A204.1 (cell line): Measurements from ENCODE around the gene KCNJ18.
"Not testable (repeated sequence)": the region's sequence is repeated elsewhere in the genome, so short reads cannot be mapped to it uniquely, and the experiment has no call there.

ENCODE experiments used
- FAIRE-seq: peaks from 2 replicates; lab custom pipeline; 2012; peaks lifted over from hg19 to GRCh38; lab: Jason Lieb, UNC

Gene KCNJ18

DNA sequence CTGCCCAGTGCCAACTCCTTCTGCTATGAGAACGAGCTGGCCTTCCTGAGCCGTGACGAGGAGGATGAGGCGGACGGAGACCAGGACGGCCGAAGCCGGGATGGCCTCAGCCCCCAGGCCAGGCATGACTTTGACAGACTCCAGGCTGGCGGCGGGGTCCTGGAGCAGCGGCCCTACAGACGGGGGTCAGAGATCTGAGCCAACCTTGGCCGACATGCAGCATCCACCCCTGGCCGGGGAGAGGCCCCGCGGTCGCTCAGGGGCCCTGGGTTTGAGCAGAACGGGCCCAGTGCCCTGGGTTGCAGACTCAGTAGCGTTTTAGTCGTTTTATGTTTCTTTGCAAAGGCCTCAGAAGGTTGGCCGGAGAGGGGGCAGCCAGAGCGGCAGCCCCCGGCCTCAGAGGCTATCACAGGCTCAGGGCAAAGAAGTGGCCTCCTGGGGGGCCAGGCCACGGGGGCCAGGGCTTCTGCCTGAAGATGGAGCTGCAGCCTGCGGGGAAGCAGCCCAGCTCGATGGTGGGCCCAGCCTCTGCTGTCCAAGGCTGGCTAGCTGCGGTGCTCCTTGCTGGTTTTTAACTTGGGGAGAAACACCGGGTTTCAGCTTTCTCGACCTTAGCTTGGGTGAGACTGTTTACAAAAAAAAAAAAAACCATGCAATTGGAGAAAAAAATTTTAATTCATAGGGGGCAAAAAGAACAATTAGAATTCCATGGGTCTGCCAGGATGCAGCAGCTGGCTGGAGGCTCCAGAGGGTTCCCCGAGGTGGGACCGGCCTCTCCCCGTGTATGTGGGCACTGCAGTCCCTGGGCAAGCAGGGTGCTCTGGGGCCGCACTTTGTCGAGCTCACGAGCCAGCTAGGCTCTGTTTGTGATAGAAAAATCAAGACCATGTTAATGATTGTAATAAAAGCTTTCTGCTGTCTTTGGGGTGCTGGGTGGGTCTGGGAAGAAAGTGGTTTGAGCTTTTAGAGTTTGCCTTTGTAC, 11.9 kb downstream of the KCNJ18 start:
- not testable (repeated sequence) for FAIRE-seq

DNA sequence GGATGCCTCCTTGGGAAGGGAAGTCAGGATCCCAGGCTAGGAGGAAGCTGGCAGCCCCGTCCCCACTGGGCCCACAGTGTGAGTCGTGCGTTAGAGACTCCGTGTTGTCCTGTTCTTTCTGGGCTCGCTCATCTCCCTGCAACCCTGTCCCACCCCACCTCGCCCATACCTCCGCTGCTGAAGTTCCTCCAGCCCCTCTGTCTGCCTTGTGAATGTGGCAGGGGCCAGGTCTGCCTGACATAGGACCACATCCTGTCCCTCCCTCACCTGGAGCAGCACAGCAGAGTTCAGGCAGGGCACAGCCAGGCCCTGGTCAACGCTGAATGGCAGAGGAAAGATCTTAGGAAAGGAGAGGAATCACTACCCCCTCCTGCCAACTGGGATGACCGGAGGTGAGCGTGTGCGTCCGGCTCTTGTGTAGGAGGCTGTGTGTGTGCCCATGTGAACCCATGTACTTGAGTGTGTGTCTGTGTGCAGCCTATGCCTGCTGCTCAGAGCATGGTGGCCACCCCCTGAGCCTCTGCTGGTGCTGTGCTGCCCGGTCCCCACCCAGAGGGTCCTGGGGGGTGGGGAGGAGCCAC, 12.8 kb downstream of the KCNJ18 start:
- FAIRE-seq: no peak

DNA sequence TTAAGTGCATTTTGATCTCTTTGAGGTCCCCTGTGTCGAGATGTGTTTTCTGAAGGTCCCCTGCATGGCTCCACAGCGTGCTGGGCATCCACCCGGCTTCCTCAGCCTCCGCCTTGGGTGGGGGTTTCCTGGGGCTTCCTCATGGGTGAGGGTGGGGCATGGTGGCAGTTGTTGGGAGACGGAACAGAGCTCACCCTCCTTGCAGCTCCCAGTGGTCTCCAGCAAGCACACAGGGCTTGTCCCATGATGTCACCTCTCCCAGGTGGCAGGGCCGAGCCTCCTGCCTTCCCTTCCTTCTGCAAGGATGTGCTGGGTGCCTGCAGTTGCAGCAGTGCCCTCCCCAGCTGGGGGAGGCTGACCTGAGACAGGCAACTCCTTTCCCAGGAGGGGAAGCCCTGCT, 13.4 kb downstream of the KCNJ18 start:
- not testable (repeated sequence) for FAIRE-seq

DNA sequence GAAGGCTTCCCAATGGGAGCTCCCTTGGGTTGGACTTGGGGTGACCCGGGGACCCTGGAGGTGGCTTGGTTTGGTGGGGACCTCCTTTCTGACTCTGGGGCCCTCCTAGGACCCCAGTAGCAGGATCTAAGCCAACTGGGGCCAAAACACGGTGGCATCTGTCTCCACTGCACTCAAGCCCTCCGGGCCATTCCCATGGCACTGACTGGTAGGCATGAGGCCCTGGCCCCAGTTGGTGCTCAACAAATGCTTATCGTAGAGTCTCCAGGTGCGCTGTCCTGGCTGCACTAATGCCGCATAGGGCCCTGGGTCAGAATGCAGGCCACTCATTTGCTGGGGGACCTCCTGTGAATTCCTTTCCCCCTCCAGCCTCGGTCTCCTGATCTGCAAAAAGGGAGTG, 14.2 kb downstream of the KCNJ18 start:
- not testable (repeated sequence) for FAIRE-seq

DNA sequence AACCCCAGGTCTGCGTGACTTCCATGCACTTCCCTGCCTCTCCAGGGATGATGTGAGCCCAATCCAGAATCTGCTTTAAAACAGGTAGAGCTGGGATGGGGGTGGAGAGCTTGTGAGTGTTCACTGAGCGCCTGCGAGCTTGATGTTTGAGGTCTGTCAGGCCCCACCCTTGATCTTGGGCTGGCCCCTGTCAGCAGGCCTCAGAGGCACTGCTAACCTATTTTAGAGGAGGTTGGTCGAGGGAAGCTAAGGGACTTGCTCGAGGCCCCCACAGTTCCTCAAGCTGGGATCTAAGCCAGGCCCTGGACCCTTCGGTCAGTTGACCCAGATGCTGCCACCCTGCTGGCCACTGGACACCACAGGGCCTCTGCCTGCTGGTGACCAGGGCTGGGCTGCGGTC, 14.8 kb downstream of the KCNJ18 start:
- not testable (repeated sequence) for FAIRE-seq

DNA sequence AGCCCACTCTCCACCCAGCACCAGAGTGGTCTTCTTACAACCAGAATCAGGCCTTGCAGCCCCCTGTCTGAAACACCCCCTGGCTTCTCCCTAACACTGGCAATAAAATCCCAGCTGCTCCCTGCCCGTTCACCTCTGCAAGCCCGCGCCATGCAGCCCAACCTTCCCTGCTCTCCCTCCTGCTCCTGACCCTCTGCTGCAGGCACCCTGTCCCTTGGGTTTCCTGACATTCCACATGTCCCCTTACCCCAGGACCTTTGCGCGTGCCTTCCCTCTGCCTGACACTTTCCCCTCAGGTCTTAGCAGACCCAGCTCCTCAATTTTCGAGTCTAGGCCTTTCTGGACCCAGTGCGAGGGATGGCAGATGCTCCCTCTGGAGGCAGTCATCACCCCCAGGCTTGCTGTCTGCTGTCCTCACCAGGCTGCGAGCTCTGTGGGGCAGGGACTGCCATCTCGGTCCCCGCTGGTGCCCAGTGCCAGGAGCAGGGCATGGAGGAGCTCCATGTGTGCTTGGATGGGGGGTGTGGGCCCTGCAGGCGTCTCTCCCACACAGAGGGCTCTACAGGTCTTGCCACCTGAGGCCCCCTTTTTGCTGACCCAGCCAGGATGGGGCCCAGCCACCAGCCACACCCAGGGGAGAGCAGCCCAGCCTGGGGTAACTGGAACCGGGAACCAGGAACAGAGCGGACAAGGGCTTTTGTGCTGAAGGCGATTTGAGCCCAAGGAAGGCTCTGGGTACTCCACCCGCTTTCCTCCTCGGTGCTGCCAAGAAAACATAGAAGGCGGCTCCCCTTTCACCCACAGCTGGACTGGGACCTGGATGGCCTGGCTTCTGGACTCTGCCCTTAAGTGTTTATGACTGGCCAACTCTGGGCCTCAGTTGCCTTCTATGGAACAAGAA, 15.6 kb downstream of the KCNJ18 start:
- not testable (repeated sequence) for FAIRE-seq

DNA sequence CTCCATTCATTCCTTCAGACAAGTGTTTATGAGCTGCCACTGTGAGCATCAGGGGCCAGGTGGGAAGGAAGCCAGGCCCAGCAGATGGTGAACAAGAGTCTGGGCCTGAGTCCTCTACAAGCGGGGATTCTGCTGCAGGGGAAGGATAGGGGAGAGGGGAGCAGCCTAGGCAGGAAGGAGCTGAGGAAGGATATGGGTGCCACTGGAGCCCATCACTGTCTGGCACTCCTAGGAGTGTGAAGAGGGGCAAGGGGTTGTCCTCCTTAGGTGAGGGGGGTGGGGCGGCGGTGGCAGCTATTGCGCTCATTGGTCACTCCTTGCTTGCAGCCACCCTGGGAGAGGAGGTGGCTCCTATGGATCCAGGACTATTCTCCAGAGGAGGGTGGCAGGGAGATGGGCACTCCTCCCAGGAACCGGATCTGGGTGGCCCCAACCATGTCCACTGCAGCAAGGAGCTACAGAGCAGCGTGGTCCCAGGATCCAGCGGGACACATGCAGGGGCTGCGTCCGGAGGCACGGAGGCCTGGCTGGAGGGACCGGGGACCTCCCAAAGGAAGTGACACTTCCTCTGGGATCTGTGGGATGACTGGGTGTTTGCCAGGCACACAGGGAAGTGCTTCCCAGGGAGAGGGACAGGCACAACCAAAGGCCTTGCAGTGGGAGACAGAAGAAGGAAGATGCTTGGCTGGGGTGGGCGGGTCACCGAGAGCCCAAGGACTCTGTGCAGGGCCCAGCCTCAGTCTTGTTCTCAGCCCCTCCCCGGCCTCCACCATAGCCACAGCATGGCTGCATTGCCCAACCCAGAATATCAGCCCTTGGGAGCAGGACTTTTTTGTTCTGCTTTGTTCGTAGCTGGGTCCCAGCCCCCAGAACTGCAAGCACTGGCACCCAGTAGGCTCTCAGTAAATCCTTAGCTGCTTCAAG, 16.6 kb downstream of the KCNJ18 start:
- FAIRE-seq: not testable (repeated sequence)

DNA sequence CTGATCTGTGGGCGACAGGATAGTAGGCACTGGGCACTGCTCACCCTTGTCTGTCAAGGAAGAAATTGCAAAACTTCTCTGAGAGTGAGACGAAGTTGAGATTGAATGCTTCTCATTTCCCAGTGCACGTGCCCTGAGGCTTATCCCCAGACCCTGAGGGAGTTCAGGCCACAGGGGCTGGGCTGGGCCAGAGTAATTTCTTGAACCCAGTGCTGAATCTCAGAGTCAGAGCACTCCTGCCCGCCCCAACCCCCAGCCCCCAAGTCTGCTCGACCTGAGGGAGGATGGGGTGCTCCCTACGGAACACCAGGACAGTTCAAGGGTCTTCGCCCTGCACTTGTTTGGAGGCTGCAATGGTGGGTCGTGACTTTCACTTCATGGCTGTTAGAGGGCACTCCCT, 17.7 kb downstream of the KCNJ18 start:
- FAIRE-seq: not testable (repeated sequence)

DNA sequence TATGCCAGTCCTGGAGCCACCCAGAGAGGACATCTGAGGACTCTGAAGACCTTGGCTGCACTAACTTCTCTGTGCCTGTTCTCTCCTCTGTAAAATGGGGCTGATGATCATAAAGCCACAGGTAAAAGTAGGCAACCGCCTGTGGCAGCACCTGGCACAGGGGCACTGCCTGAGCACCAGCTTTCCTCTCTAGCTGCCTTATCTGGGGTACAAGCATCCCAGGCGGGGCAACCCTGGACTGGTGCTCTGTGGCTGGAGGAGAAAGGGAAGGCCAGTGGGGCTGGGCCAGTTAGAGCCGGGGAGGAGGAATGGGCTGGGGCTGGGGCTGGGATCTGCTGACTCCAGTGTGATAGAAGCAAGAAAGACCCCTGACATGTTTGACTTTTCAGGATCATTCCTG, 18.2 kb downstream of the KCNJ18 start:
- FAIRE-seq: not testable (repeated sequence)

DNA sequence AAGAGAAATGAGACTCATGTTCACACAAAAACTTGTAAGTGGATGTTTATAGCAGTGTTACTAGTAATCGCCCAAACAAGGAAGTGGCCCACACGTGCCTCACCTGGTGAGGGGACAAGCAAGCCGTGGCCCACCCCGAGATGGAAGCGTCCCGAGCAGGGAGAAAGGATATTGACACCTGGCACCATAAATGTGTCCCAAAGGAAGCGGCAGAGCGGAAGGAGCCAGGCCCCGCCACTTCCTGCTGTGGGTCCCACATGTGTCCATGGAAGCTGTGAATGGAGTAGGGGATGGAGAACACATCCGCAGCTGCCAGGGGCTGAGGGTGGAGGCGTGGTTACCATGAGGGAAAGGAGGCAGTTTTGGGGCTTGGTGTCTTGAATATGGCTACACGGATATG, 18.9 kb downstream of the KCNJ18 start:
- FAIRE-seq: no peak

DNA sequence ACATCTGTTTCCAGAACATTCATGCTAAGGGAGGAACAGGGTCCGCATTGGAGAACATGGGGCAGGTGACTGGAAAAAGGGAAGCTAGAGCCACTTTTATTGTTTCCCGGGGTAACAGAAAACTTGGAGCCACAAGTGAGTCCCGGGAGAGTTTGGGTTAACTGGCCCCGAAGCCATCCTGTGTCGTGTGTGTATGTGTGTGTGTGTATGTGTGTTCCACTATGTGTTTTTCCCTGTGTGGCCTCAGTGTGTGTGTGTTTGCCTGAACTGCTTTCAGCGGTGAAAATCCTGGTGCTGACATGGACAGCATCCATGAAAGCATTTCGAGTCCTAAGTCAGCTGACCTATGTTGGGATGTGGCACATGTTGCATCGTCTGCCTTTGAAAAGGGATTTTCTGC, 20.7 kb downstream of the KCNJ18 start:
- not testable (repeated sequence) for FAIRE-seq

DNA sequence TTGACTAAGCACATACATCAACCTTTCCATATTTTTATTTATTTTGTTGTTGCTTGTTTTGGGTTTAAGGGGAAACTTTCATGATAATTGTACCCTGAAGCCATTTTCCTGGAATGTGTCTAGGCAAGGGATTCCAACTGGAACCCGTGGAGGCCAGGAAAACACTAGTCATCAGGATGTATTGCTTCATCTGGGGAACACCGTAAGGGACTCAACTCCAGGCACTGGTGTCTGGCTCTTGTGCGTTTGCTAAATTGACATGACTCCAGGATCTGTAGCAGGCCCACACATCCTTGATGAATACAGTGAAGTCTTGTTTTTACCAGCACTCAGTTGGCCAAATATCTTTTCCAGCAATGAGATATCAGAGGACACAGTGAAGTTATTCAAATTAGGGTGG, 21.3 kb downstream of the KCNJ18 start:
- FAIRE-seq: not testable (repeated sequence)

DNA sequence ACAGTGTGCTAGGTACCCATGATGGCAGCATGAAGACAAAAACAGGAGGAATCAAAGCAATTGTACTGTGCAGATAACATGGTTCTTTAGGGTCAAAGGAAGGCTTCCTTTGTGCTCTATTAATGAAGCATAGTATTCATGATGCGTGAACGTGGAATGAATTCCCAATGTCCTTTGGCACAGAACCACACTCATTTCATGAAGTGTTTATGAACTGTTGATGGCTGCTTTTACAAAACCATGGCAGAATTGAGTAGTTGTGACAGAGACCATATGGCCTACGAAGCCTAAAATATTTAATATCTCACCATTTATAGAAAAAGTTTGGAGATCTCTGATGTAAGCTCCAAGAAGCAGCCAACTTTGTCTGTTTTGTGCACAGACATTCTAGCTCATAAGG, 22.4 kb downstream of the KCNJ18 start:
- not testable (repeated sequence) for FAIRE-seq

DNA sequence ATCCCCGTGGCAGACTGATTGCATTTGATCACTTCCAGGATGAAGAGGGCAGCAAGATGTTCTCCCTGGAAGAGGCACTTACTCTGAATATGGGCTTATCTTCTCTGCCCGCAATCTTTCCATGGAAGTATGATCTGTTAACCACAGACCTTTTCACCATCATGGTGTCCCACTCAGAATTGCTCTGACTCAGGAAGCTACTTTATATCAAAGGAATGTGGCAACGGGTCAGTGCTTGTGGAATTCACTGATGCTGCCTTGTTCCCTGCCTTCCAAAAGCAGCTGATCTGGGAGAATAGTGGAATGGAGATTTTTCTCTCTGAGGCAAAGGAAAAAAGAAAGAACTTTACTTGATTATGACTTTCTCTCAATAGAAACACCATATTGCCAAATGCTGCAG, 23.6 kb downstream of the KCNJ18 start:
- FAIRE-seq: not testable (repeated sequence)

DNA sequence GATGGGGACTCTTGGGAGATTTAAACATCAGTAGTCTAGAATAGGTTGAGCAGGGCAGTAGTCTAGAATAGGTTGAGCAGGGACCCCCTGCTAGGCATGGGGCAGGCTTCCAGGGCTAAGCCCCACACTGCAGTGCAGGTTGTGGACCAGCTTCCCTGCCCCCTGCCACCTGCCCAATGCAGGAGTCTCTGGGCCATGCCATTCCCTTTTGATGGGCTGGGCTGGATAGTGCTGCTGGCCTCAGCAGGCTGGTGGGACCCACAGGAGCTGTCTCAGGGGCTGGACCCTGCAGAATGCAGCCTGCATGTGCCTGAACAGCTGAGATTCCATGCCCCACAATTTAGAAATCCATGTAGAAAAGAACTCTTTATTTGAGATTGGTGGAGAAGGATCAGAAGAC, 26.6 kb downstream of the KCNJ18 start:
- not testable (repeated sequence) for FAIRE-seq

DNA sequence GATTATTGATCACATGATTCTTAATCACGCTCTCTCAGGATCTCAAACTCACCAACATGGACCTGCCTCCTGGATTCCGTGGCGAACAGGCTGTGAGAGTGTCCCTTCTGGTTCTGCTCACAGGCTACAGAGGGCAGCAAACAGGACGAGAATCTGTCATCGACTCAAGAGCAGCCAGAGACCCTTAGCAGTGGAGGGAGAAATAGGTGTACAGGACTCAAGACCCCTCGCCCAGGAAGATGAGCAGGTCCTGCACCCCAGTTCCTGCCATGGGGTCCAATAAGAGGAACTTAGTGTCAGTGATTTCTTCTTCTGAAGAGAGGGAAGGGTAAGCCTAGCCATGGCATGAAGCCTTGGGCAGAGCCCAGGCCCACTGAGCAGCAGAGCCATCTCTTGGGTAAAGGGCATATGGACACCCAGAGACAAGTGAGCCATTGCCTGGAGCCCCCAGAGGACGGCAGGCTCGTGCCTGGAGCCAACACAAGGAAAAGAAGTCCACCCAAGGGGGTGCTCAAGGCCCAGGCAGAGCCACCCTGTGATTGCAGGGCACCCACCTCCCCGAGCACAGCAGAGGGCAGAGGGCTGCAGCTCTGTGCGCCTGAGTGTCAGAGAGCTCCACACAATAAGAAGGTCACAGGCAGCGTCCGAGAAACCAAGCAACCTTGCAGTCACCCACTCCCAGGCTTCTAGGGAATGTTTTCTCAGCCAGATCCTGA, 27.3 kb downstream of the KCNJ18 start:
- FAIRE-seq: not testable (repeated sequence)

DNA sequence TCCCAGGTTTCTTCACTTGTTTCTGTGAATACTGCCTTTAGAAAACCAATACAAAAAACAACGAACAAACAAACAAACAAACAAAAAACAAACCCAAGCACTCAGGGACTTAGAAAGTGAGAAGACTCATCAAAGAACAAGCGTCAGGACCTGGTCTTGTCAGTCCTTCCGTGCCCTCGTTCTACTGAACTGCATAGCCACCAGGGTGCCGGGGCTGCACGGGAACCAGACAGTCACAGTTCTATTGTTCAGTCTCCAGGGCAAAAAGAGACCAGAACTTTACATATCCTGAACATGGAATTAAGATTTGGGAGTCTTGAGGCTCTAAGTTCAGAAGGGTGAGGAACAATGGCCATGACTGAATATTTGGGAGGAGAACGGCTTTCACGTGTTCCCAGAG, 28.2 kb downstream of the KCNJ18 start:
- not testable (repeated sequence) for FAIRE-seq

DNA sequence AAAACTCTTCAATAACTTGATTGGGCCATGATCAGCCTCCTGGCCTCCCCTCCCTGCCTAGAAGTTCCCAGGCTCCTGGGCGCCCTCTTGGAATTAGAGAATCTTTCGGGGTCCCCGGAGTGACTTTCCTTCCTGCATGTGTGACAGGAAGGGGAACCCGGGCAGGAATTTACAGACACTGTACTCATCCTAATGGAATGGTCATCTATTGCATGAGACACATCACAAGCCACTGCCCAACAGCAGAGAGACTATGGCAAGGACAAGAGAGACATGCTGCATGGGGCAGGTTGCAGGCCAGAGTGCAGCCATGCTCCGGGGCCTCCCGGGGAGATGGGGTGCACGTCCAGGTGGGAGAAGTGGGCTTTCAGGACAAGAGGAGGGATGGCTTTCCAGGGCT, 29.9 kb downstream of the KCNJ18 start:
- not testable (repeated sequence) for FAIRE-seq

DNA sequence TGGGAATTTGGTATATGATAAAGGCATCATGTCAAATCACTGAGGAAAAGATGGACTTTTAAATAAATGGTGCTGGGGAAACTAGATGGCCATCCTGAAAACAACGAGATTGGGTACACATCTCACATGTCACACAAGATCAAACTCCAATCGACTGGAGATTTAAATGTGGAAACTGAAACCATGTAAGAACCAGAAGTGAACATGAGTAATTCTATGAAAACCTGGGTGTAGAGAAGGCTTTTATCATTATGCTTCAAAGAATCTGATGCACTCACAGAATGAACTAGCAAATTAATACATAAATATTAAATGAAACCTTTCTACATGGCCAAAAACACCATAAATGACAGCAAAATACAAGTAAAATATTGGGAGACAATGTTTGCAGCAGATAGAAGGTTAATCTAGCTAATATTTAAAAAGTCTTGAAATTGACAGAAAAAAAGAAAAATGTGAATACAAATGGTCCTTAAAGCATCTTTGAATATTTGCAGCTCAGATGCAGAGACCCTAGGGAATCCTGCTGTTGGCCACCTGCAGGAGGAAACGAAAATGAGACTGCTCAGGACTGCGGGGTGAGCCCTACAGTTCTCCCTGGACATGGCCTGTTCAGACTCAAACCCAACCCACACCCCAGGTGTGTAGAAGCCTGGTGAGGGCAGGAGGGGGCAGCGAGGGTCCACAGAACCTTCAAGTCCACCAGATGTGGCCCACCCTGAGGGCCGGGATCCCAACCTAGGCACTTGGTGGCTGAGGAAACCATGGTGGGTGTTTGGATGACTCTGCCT, 32.1 kb downstream of the KCNJ18 start:
- FAIRE-seq: not testable (repeated sequence)

DNA sequence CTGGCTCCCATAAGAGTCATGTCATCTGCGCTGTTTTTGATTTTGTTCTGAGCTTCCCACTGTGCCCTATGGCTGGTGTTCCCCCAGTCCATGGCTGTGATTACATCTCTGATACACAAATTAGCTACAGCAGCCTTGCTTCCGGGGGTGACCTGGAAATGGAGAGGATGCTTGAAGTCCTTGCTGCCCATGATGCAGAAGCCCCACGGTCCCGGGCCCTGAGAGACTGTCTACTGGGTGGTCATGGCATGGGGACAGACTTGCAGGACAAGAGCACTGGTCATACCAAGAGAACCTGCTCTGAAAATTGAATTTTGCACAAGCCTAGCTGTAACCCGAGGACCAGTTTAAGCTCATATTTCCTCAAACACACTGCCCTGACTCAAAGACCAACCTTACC, 38.8 kb downstream of the KCNJ18 start:
- FAIRE-seq: not testable (repeated sequence)
